Hepatic stellate cell (primary cell): ENCODE data around the gene TRPV2.

Experiments used
- DNase-seq: peaks from one replicate; pipeline ENCODE4 v3.0.0; 2011; ENCODE audit warnings: low spot score

Gene TRPV2

DNA sequence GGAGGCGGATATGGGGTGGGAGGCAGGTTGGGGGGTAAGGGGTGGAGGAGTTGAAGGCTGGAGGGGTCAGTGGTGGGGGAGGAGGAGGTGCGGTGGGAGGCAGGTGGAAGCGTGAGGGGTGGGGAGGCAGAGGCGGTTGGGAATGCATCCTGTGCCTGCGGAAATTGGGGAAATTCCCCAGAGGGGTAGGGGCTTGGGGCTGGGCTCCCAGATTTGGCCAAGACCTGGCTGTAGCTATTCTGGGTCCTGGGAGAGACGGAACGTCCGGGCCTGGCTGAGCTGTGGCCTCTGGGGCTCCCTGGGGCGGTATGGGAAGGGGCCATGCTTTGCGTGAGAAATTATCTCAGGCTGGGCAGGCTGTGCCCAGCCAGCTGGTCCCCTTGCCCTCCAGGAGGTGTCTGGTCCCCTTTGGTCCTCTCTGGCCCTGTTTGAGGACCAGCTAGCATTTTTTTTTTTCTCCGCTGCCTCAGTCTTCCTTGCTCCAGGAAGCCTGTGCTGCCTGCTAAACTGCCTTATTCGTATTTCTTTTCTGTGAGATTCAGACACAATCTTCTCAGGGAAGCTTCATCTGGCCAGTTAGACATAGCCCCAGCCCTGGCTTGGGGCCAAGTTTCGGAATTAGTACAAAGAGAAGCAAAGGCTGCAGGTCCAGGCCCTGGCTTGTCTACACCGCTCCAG lies 7.3 kb upstream of the TRPV2 start:
- DNase-seq: peak; percentile 38

GRCh38 chr17:16417399-16417798 lies 2.0 kb downstream of the TRPV2 start:
- no peak for DNase-seq

GRCh38 chr17:16417896-16418684 lies 2.7 kb downstream of the TRPV2 start:
- no peak for DNase-seq

DNA sequence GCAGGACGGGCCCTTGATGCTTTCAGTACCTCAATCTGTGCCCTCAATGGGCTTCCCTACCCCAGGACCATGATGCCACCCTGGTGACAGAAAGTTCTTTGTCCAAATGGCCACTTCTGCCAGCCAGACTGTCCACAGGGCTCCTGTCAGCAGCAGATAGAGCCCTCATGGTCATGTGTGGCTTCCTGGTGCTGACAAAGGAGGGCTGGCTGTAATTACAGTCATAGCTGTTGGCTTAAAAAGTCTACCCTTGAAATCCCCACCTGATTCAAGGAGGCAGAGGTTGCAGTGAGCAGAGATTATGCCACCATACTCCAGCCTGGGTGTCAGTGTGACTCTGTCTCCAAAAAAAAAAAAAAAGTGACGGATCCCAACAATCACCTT lies 3.3 kb downstream of the TRPV2 start:
- no peak for DNase-seq

DNA sequence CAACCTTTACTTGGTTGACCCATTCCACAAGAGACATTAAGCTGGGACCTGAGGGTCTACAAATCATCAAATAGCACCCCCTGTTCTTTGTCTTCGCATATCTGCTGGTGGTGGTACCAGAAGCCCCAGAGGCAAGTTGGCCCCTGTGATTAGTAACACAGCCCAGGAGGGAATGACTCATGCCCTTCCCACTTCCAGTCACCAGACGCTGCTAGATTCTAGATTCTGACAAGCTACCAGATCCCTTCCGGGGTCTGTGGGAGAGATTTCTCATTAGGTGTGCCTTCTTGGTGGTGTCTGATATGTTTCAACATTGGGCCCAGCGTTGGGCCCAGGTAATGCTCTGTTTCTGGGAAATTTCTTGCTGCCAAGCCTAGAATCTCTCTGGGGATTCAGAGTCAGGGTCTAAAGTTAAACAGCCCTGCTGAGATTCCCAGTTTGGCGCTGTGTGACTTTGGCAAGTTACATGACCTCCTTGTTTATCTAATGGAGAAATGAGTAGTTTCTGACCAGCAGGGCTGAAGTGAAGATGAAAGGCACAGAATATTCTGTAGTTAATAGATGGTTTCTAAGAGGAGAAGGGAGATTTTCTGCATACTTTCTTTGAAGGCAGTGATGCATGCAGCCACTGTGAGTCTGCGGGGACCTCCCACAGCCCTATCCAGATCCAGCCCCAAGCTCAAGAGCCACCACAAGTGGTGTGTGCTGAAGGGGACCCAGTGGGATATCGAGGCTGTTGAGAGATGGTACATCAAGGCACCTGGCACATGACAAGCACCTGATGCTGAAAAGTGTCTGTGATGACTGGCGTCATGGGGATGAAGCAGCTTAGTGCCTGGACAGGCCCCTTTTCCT lies 3.9 kb downstream of the TRPV2 start:
- DNase-seq: peak; percentile 92

DNA sequence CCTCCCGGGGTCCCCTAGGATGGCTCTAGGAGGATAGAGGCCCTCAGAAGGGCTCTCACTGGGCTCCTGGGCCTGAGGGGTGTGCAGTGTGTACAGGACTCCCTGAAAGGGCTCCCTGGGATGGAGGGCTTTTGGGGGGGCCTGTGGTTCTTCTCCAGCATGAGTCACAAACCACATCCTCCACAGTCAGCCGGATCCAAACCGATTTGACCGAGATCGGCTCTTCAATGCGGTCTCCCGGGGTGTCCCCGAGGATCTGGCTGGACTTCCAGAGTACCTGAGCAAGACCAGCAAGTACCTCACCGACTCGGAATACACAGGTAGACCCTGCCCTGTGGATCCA lies 4.5 kb downstream of the TRPV2 start:
- peak; percentile 69 for DNase-seq

DNA sequence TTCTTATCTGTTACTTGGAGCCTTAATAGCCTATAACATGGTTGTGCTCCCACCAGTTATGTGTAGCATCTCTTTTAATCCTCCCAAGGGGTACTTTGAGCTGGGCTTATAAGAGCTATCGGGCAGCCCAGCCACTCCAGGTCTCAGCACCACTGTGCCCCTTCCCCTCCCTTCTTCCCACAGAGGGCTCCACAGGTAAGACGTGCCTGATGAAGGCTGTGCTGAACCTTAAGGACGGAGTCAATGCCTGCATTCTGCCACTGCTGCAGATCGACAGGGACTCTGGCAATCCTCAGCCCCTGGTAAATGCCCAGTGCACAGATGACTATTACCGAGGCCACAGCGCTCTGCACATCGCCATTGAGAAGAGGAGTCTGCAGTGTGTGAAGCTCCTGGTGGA lies 7.0 kb downstream of the TRPV2 start:
- no peak for DNase-seq

DNA sequence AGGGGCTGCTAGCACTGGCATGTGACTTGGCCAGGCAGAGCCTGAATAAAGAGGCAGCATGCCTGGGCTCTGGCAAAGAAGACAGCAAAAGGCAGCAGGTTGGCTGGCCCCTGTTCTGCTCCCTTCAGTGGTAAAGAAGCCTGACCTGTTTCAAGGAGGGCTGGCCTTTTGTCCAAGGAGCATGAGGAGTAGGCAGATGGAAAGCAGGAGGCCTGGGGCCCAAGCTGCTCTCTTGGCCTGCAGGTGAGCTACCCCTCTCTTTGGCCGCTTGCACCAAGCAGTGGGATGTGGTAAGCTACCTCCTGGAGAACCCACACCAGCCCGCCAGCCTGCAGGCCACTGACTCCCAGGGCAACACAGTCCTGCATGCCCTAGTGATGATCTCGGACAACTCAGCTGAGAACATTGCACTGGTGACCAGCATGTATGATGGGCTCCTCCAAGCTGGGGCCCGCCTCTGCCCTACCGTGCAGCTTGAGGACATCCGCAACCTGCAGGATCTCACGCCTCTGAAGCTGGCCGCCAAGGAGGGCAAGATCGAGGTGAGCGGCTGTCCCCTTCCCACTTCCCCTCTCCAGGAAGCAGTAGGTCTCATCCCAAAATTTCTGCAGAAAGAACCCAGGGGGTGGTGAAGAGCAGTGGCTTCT lies 8.0 kb downstream of the TRPV2 start:
- DNase-seq: no peak

- no peak for DNase-seq
Observed at GRCh38 chr17:16425202-16425601, 9.8 kb downstream of the TRPV2 start.

- no peak for DNase-seq
Observed at GRCh38 chr17:16425698-16426659, 10.6 kb downstream of the TRPV2 start.

DNA sequence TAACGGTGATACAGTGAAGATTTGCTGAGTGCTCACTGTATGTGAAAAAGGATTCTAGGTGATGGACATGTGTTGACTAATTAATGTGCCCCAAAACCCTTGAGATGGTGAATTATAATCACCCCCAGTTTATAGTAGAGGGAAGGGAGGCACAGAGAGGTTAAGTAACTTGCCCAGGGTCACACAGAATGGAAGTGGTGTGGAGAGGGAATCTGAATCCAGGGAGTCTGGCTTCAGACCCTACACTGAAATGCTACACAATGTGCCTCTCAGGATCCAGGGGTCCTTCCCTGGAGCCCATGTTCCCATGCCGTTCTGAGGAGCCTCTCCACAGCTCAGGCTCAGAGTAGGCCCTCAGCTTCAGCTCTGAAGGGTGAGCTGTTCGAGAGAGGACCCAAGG lies 11.6 kb downstream of the TRPV2 start:
- no peak for DNase-seq

DNA sequence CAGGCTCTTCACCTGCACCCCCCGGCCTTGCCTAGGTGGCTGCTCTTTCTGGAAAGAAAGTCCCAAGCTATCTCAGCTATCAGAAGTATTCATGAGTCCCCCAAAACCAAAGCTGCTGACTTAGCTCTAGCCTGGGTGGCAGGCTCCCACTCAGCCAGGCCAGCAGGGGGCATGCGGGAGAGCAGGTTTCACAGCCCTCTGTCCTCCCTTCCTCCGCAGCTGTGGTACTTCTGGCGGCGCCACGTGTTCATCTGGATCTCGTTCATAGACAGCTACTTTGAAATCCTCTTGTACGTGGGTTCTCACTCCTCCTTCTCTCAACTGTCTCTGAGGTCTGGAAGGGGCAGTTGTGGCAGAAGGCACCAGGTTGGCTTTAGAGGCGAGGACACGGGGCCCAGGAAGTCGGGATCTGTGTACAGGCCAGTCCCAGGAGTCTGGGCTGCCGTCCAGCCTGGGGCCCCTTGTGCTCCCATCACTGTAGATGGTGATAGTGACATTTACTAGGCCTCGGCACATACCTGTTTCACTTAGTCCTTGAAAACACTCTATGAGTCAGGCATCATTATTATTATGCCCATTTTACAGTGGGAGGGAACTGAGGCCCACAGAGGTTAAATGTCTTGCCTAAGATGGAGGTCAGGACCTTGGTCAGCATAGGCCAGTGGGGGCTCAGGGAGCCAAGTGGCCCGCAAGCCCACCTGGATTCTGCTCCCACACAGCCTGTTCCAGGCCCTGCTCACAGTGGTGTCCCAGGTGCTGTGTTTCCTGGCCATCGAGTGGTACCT lies 12.9 kb downstream of the TRPV2 start:
- DNase-seq: no peak

DNA sequence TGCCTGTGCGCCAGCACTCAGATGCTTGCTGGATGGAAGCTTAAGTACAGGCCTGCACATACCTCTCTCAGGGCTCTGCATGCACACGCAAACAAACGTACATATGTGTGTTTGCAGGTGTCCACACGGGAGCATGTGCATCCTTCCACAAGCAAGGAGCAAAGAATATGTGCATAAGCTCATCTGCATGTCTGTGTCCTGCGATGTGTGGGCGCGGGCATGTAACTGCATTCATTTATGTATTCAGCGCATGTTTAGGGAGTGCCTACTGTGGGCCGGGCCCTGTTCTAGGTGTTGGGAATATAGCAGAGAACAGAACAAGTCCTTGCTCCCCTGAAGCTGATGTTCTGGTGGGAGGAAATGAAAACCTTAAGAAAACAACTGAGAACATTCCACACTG lies 13.7 kb downstream of the TRPV2 start:
- DNase-seq: no peak

DNA sequence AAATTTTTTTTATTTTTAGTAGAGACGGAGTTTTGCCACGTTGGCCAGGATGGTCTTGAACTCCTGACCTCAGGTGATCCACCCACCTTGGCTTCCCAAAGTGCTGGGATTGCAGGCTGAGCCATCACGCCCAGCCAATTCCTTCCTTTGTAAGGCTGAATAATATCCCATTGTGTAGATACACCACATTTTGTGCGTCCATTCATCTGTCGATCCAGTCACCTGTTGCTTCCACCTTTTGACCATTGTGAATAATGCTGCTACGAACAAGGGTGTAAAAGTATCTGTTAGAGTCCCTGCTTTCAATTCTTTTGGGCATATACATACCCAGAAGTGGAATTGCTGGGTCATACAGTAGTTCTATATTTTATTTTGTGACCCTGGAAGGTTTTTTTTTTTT lies 15.3 kb downstream of the TRPV2 start:
- DNase-seq: no peak

- no peak for DNase-seq
Observed at GRCh38 chr17:16432017-16432416, 16.6 kb downstream of the TRPV2 start.

DNA sequence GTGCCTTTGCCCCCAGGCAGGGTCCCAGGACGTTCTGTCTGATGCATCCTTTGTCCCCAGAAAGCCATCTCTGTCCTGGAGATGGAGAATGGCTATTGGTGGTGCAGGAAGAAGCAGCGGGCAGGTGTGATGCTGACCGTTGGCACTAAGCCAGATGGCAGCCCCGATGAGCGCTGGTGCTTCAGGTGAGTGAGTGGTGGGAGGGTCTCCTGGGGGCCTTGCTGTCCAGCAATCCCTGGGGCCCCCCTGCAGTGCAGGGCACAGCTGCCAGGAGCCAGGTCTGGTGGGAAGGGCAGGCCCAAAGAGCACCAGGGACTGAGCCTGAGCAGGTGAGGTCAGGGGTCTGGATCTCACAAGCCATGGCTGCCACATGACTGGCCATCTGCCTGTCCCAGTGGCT lies 18.1 kb downstream of the TRPV2 start:
- no peak for DNase-seq

DNA sequence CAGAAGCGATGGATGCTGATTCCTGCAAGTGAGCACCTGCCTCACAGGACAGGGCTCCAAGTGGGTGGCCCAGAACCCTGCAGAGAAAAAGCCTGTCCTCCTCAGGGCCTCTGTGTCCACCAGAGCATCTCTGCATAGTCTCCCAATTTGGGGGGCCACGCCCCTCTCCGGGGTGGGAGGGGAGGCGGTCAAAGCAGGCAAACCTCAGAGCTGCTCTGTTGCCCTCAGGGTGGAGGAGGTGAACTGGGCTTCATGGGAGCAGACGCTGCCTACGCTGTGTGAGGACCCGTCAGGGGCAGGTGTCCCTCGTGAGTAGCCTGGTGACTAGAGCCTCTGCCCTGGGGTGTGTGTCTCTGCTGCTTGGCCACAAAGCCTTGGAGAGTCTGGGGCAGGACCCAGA lies 19.3 kb downstream of the TRPV2 start:
- no peak for DNase-seq

GRCh38 chr17:16435925-16436886 lies 20.8 kb downstream of the TRPV2 start:
- no peak for DNase-seq

DNA sequence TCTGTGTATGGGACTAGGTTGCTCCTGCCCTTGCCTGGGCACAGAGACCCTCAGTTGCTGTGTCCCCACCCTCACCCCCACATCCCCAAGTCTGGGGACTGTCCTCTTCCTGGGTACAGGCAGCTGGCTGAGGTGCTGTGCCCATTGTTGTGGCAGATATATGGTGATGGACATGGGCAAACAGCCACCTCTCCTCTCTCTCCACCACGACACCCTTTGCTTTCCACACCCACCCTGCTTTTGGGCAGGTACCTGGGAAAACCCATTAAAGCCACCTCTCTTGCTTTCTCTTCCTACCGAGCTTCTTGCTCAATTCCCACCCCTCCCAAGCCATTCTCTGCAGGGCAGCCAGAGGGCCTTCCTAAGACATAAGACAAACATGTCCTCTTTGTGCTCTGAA lies 21.7 kb downstream of the TRPV2 start:
- DNase-seq: no peak
